DMS53 treated with DMSO at 0.1 percent for 48 hours (cell line): ENCODE data around the gene PPIF.

Source experiments
- DNase-seq: peaks from one replicate; lab custom pipeline; 2025; ENCODE audit not compliant: unreplicated experiment; lab: John Stamatoyannopoulos, UW

The PPIF gene

GRCh38 chr10:79313320-79313719, 33.9 kb upstream of the PPIF start:
- no peak for DNase-seq

GRCh38 chr10:79313911-79314439, 33.3 kb upstream of the PPIF start:
- DNase-seq, result no peak

GRCh38 chr10:79314761-79315601, 32.3 kb upstream of the PPIF start:
- no peak for DNase-seq

GRCh38 chr10:79315602-79315920, 31.7 kb upstream of the PPIF start:
- DNase-seq, result no peak

GRCh38 chr10:79316671-79317431, 30.4 kb upstream of the PPIF start:
- DNase-seq, result no peak

GRCh38 chr10:79318369-79318768, 28.9 kb upstream of the PPIF start:
- no peak for DNase-seq

GRCh38 chr10:79319115-79319771, 28.0 kb upstream of the PPIF start:
- no peak for DNase-seq

- no peak for DNase-seq
Observed at GRCh38 chr10:79320316-79320715, 27.0 kb upstream of the PPIF start.

GRCh38 chr10:79320820-79321493, 26.3 kb upstream of the PPIF start:
- no peak for DNase-seq

- no peak for DNase-seq
Observed at GRCh38 chr10:79321494-79321882, 25.8 kb upstream of the PPIF start.

GRCh38 chr10:79321951-79322350, 25.3 kb upstream of the PPIF start:
- DNase-seq, result no peak

- no peak for DNase-seq
Observed at GRCh38 chr10:79322616-79323543, 24.4 kb upstream of the PPIF start.

- no peak for DNase-seq
Observed at GRCh38 chr10:79323602-79324001, 23.7 kb upstream of the PPIF start.

GRCh38 chr10:79324032-79324695, 23.1 kb upstream of the PPIF start:
- no peak for DNase-seq

- DNase-seq, result no peak
Observed at GRCh38 chr10:79326361-79327089, 20.7 kb upstream of the PPIF start.

GRCh38 chr10:79327090-79327457, 20.2 kb upstream of the PPIF start:
- no peak for DNase-seq

GRCh38 chr10:79328147-79328701, 19.0 kb upstream of the PPIF start:
- no peak for DNase-seq

GRCh38 chr10:79328737-79329504, 18.3 kb upstream of the PPIF start:
- DNase-seq, result no peak
